Measurements from ENCODE around the gene RBCK1.

RBCK1 gene

DNA sequence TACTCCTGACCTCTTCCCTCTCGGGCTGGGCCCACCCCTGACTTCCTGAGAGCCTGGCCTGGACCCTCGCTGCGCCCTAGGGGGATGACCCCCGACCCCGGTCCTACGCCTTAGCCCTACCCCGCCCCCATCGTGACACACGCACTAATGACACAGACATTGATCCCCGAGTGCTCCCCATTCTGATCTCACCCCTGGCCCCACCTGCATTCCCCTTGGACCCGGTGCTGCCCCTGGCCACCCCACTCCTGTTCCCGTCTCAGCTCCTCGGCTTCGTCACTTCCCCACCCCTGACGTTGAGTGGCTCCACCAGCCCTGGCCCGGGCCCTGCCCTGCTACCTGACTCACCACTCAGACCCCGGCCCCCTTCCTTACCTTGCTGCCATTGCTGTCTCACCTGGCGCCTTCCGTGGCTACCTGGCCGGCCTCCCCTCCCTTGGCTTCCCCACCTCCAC lies 12.1 kb downstream of the RBCK1 start:
- DNase-seq: no peak

DNA sequence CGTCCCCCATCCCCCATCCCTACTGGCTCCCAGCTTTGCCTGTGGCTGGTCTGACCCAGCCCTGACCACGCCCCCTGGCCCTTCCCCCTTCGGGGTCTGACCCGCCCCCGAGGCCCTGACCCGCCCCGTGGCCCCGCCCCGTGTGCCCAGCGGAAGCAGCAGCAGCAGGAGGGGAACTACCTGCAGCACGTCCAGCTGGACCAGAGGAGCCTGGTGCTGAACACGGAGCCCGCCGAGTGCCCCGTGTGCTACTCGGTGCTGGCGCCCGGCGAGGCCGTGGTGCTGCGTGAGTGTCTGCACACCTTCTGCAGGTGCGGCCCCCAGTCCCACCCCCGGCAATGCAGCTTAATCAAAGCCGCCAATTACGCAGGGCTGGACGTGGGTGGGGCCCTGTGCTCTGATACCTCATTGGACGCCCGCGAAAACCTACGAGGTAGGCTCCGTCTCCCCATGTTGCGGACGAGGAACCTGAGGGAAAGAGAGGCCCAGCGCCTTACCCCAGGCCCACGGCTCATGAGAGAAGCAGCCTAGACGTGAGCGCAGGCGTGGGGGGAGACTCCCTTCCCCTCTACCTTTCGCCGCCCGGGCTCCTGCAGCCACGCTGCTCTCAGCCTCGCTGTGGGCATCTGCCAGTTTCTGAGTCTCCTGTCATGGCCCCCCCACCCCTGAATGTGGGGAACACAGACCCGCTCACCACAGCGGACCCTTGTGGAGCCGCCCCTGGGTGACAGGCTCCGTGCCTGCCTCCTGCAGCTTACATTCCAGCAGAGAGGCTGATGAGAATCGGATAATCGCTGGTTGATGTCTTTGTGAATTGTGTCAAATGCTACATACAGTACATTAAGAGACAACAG lies 12.8 kb downstream of the RBCK1 start:
- DNase-seq: peak; percentile 66

GRCh38 chr20:421685-422250 lies 13.7 kb downstream of the RBCK1 start:
- no peak for DNase-seq

- DNase-seq: no peak
These were observed 18.5 kb downstream of the RBCK1 start for GRCh38 chr20:426566-426965.

DNA sequence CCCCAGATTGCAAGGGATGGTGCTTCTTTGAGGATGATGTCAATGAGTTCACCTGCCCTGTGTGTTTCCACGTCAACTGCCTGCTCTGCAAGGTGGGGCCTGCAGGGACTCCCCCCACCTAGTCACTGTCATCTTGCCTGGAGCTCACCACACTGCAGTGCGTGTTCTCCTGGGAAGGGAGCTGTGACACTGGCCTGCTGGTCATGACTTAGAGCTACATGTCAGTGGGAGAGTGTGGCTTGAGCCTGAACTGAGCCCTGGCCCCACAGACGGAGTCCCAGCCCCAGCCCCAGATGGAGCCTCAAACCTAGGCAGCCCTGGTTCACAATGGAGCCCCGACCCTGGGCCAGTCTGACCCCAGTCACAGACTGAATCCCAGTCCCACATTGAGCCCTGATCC lies 19.3 kb downstream of the RBCK1 start:
- DNase-seq: no peak

GRCh38 chr20:427849-428657 lies 20.0 kb downstream of the RBCK1 start:
- DNase-seq: no peak

DNA sequence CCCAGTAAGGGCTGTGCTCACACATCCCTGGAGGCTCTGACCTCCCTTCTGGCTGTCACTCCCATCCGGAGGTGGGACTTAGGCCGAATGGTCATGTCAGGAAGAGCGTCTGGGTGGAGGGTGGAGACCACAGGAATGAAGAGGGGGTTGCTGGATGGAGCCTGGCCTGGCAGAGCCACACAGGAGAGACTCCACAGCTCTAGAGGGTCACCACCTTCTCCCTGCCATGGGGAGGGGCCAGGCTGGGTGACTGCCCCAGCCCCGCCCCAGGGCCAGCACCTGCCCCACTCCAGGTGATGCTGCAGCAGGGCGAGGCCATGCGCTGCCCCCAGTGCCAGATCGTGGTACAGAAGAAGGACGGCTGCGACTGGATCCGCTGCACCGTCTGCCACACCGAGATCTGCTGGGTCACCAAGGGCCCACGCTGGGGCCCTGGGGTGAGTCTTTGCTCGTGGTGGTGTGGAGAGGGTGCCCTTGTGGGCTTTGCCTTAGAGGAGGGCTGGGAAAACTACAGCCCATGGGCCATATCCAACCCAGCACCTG lies 20.6 kb downstream of the RBCK1 start:
- no peak for DNase-seq

- DNase-seq: no peak
These were observed 22.2 kb downstream of the RBCK1 start for GRCh38 chr20:430091-430999.

DNA sequence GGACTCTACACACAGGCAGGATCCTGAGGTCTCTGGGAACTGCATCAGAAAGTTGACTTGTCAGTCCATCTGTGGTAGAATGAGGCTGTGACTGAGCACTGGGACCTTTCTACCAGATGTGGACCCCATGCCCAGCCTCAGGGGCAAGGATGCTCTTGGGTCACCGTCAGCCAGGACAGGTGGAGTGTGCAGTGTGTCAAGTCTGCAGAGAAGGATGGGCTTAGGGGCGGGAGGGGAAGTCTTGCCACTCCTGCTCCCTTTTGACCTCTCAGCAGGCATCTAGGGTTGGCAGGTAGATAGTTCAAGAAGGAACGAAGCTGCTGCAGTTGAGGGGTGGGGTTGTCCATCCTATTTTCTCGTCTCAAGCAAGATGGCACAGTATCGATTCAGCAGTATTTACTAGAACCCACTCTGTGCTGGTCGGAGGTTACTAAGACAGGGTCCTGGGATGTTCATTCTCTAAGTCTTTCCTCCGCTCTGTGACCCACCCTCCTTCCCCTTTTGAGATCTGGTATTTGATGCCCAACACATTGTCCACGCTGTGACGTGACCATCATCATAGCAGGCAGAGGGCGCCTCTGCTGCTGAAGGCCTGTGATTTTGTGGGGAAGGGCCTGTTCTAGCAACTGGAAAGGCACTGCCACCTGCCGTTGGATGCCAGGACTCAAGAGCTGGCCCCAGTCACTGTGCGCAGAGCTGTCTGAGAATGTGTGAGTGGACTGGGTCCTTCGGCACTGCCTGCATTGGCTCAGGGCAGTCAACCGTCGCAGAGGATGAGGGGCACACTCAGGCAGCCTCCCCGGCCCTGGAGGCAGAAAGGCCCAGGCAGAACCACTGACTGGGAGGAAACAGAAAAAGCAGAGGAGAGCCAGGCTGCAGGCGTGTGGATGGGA lies 23.2 kb downstream of the RBCK1 start:
- peak; percentile 79 for DNase-seq

- no peak for DNase-seq
These were observed 24.1 kb downstream of the RBCK1 start for GRCh38 chr20:432208-432607.

DNA sequence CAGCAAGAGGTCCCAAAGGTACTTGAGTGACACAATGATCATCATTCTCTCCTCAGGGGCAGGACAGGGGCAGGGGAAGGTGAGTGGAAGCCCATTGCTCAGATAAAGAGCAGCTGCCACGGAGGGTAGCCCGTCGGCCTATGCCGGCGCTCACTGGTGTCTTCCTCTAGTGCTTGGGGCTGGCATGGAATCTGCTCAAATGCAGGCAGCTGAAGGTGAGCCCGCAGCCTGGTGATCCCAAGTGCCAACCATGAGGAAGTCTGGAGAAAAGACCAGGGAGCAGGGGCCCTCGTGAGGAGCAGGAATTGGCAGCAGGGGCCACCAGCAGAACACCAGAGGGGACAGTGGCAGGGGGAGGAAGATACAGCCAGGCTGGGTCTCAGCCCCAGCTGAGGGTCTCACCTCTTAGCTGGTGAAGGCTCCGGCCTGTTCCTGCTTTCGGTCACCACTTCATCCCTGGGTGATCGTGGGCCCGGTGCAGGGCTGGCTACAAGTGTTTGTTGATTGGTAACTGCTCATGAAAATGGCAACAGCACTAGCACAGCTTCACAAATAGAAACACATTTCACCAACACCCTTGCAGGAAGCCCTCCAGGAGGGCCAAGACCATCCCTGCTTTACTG lies 24.7 kb downstream of the RBCK1 start:
- DNase-seq: no peak

DNA sequence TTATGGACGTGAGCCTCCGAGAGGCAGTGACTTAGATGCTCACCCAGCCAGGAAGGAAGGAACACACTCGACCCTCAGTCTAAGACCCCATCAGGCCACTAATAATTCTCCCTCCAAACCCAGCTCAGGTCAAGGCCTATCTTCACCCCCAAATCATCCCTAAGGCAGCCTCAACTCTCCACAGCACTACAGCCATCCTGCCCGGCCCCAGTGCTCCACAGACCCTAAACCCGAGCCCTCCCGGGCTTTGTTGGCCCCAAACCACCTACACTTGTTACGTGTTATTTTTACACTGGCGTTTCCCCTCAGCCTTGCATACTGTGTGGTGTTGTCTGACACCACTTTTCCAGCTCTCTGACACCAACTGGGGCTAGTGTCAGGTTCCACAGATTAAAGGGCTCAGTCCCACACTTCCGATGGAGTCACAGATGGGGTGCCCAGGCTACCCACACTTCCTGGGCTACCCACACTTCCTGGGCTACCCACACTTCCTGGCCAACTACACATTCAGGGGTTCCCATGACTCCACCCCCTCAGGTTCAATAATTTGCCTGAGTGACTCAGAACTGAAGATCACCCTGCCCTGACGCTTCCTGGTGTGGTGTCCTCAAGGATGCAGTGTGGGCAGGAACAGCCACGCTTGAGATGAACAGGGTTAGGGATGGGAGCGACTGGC lies 25.3 kb downstream of the RBCK1 start:
- no peak for DNase-seq

DNA sequence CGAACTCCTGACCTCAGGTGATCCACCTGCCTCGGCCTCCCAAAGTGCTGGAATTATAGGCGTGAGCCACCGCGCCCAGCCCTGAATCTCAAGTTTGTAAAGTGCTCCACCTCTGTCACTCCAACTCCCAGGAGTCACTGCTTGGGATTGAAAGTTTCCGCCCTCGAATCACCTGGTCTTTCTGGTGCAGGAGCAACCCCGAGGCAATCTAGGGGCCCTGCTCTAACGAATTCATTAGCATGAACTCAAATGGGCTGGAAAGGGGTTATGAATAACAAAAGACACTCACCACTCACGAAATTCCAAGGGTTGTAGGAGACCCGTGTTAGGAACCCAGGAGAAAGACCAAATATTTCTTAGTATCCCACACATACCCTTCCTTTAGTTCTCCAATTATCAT lies 26.1 kb downstream of the RBCK1 start:
- DNase-seq: no peak

- DNase-seq: no peak
These were observed 26.7 kb downstream of the RBCK1 start for GRCh38 chr20:434661-435419.

DNA sequence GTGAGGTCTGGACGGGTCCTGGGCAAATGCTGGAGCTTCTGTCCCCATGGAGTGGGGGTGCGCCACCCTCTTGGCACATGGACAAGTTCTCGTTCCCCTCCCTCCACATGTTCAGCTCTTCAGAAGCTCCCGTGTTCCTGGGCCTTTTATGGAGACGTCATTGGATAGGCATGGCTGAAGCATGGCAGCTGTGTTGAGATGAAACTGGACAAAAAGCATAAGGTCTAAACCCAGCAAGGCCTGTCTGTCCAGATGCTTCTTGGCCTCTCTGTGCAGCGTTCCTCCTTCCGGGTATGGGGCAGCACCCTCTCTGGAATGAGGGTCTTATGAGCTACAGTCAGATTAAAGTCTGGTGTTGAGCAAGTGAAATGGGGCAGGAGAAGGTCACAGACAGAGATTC lies 27.5 kb downstream of the RBCK1 start:
- no peak for DNase-seq

DNA sequence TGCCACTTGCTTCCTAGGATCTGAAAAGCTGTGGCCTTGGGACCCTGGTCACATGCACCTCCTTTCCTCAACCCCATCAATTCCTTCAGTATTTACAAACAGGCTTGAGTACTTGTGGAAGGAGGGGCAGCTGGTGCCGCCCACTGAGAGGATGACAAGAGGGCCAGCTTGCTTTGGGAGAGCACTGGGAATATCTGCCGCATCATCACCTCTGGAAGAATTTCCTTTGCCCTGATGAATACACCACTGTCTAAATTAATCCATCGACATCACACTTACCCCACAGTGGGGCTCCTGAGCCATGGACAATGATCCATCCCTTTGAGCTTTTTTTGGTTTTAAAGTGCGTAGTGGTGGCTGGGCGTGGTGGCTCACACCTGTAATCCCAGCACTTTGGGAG lies 28.4 kb downstream of the RBCK1 start:
- DNase-seq: no peak

DNA sequence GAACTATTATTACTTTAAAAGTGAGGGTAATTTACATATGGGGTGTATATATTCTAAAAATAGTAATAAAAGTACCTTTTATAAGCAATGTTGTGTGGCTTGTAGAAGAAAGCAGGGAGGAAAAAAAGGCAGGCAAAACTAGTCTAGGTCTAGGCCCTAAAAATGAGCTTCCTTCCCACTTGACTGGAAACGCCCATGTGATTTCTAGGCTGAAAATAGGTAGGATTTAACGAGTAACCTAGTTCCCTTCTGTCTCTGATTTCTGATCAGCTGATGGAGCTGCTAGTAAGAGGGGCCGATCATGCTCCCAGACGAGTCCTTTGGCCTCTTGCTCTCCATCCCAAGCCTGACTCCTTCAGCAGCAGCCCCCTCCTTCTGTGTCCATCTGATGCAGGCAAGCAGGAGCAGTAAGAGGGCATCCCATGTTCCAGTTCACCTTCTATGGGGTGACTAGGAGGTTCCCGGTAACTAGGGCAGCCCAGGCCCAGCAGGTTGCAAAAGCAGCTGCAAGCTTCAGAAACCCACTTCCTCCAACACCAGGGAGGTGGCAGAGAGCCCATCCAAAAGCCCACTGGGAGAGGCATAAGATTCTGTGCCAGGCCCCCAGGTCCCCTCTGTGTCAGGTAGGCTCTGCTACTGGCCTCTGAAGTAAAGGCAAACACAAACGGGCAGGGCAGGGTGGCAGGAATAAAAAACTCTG lies 29.8 kb downstream of the RBCK1 start:
- no peak for DNase-seq

DNA sequence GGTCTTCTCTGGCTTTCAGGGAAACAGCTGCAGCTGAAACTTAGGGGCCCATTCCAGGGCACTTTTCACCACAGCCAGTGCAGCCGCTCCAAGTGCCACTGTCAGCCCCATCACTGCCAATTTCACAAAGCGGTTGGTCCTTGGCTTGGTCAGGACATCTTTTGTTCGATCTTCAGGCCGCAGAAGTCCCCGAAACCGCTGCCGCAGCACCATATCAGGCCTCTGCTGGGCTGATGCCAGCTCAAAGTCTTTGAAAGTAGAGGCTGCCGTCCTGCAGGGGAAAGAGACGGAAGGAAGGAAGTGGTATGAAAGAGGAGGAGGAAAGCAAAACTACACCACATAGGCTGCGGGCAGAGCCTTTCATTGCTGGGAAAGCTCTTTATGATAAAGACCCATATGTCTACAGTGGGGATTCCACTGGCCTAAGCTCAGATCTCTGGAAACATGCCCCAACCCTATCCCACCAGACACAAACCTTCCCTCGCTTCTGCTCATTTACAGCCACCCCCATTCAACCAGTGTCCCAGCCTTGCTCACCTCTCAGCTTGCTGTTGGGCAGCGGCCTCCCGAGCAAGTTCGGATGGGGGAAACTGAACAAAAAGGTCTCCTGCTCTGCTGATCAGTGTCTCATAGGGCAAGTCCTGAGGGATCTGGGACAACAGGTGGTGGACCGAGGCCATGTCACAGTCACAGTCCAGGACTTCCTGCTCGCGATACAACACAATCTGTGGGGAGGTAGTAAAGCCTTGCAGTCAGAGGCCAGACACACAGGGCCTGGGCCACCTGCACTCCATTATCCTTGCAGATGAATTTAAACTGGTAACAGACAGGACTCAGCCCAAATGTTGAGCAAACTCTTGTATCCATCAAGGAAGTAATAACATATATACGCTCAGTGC lies 30.7 kb downstream of the RBCK1 start:
- DNase-seq: no peak
